Hepatocyte (in vitro differentiated cells): ENCODE data around the gene MDC1.
"Not testable (repeated sequence)": the region's sequence is repeated elsewhere in the genome, so short reads cannot be mapped to it uniquely, and the experiment has no call there.

Experiments used
- EZH2phosphoT487 ChIP-seq: fragments of 200-600 bp; sonication (generic); IDR thresholded peaks from one replicate; pipeline ENCODE4 v1.6.1; 2018; ENCODE audit warnings: antibody characterized with exemption, mild to moderate bottlenecking, low read depth, moderate library complexity; ENCODE audit not compliant: unreplicated experiment, severe bottlenecking
- TF ChIP-seq, protein P1 (sequence below): fragments of 200-600 bp; sonication (generic); IDR thresholded peaks from 2 replicates; pipeline ENCODE4 v1.5.1; 2016; ENCODE audit warnings: antibody characterized with exemption, mild to moderate bottlenecking; ENCODE audit not compliant: poor library complexity

DNA sequence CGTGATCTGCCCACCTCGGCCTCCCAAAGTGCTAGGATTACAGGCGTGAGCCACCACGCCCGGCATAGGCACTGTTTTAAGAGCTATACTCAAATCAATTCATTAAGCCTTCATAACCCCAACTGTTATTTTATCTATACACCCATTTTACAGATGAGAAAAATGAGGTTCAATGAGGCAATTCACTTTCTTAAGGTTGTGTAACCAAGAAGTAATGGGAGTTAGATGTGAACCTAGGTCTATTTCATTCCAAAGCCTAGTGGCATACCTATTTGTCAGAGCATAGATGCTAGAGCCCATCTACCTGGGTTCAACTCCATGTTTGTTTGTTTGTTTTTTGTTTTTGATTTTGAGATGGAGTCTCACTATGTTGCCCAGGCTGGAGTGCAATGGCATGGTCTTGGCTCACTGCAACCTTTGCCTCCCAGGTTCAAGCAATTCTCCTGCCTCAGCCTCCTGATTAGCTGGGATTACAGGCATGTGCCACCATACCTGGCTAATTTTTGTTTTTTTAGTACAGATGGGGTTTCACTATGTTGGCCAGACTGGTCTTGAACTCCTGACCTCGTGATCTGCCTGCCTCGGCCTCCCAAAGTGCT, 39.4 kb upstream of the MDC1 start:
- TF ChIP-seq, protein P1, sequence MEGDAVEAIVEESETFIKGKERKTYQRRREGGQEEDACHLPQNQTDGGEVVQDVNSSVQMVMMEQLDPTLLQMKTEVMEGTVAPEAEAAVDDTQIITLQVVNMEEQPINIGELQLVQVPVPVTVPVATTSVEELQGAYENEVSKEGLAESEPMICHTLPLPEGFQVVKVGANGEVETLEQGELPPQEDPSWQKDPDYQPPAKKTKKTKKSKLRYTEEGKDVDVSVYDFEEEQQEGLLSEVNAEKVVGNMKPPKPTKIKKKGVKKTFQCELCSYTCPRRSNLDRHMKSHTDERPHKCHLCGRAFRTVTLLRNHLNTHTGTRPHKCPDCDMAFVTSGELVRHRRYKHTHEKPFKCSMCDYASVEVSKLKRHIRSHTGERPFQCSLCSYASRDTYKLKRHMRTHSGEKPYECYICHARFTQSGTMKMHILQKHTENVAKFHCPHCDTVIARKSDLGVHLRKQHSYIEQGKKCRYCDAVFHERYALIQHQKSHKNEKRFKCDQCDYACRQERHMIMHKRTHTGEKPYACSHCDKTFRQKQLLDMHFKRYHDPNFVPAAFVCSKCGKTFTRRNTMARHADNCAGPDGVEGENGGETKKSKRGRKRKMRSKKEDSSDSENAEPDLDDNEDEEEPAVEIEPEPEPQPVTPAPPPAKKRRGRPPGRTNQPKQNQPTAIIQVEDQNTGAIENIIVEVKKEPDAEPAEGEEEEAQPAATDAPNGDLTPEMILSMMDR = not testable (repeated sequence)
- not testable (repeated sequence) for TF ChIP-seq EZH2phosphoT487
